NCI-H69 (cell line): ENCODE measurements around the gene FIP1L1.
"Not testable (repeated sequence)": the region's sequence is repeated elsewhere in the genome, so short reads cannot be mapped to it uniquely, and the experiment has no call there.

Experiments
- DNase-seq: peaks from one replicate; lab custom pipeline; 2025; lab: John Stamatoyannopoulos, UW

The FIP1L1 gene, protein sequence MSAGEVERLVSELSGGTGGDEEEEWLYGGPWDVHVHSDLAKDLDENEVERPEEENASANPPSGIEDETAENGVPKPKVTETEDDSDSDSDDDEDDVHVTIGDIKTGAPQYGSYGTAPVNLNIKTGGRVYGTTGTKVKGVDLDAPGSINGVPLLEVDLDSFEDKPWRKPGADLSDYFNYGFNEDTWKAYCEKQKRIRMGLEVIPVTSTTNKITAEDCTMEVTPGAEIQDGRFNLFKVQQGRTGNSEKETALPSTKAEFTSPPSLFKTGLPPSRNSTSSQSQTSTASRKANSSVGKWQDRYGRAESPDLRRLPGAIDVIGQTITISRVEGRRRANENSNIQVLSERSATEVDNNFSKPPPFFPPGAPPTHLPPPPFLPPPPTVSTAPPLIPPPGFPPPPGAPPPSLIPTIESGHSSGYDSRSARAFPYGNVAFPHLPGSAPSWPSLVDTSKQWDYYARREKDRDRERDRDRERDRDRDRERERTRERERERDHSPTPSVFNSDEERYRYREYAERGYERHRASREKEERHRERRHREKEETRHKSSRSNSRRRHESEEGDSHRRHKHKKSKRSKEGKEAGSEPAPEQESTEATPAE

GRCh38 chr4:53377319-53378170 is at the start of gene FIP1L1:
Gene FIP1L1 (plus strand): TSS chr4:53377641. CDS start chr4:53377839, 198 bp downstream.
- peak; percentile 93 for DNase-seq

DNA sequence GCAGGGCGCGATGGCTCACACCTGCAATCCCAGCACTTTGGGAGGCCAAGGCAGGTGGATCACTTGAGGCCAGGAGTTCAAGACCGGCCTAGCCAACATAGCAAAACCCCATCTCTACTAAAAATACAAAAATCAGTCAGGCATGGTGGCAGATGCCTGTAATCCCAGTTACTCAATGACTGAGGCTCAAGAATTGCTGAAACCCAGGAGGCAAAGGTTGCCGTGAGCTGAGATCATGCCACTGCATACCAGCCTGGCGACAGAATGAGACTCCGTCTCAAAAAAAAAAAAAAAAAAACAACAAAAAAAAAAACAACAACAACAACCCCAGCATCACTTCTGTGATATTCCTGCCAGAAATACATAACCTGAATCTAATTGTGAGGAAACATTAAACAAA is 42.5 kb upstream of the FIP1L1 start:
- not testable (repeated sequence) for DNase-seq

DNA sequence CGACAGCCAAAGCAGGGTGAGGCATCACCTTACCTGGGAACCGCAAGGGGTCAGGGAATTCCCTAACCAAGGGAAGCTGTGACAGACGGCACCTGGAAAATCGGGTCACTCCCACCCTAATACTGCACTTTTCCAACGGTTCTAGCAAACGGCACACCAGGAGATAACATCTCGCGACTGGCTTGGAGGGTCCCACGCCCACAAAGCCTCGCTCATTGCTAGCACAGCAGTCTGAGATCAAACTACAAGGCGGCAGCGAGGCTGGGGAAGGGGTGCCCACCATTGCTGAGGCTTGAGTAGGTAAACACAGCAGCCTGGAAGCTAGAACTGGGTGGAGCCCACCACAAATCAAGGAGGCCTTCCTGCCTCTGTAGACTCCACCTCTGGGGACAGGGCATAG is 37.3 kb upstream of the FIP1L1 start:
- DNase-seq, result not testable (repeated sequence)

- not testable (repeated sequence) for DNase-seq
Observed at GRCh38 chr4:53346392-53346791, 31.0 kb upstream of the FIP1L1 start.

- DNase-seq, result peak; percentile 5
Observed at GRCh38 chr4:53346920-53347852, 30.3 kb upstream of the FIP1L1 start.

- DNase-seq, result no peak
Observed at GRCh38 chr4:53348046-53348445, 29.4 kb upstream of the FIP1L1 start.

- DNase-seq, result no peak
Observed at GRCh38 chr4:53349091-53349491, 28.4 kb upstream of the FIP1L1 start.

DNA sequence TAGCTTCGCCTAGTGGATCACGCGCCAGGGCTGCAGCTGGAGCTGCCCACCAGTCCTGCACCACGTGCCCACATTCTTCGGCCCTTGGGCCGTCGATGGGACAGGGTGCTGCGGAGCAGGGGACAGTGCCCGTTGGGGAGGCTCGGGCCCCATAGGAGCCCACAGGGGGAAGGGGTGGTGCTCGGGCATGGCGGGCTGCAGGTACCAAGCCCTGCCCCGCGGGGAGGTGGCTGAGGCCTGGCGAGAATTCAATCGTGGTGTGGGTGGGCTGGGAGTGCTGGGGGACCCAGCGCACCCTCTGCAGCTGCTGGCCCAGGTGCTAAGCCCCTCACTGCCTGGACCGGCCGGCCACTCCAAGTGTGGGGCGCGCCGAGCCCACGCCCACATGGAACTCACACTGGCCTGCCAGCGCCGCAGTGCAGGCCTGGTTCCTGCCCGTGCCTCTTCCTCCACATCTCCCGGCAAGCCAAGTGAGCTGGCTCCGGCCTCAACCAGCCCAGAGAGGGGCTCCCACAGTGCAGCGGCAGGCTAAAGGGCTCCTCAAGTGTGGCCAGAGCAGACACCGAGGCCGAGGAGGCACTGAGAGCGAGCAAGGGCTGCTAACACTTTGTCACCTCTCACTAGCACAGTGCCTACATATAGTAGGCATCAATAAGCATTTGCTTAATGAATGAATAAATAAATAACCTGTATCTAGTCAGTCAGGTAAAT is 23.3 kb upstream of the FIP1L1 start:
- DNase-seq, result no peak

DNA sequence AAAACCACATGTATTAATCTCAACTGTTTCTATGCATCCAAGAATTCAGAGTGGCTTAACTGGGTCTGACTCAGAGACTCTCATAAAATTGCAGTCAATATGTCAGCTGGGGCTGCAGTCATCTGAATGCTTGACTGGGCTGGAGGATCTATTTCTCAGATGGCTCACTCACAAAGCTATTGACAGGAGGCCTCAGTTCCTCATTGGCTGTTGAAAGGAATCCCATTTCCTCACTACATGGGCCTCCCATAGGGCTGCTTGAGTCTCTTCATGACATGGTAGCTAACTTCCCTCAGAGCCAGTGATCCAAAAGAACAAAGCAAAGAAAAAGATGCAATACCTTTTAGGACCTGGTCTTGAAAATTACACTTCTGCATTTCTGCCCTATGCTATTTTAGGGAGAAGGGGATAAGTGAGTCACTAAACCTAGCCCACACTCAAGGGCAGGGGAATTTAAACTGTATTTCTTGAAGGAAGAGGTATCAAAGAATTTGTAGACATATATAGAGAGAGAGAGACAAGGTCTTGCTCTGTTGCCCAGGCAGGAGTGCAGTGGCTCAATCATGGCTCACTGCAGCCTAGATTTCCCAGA is 21.4 kb upstream of the FIP1L1 start:
- no peak for DNase-seq

- no peak for DNase-seq
Observed at GRCh38 chr4:53361451-53361850, 16.0 kb upstream of the FIP1L1 start.

GRCh38 chr4:53362093-53362492 is 15.3 kb upstream of the FIP1L1 start:
- DNase-seq, result no peak

GRCh38 chr4:53364624-53365023 is 12.8 kb upstream of the FIP1L1 start:
- DNase-seq, result no peak

DNA sequence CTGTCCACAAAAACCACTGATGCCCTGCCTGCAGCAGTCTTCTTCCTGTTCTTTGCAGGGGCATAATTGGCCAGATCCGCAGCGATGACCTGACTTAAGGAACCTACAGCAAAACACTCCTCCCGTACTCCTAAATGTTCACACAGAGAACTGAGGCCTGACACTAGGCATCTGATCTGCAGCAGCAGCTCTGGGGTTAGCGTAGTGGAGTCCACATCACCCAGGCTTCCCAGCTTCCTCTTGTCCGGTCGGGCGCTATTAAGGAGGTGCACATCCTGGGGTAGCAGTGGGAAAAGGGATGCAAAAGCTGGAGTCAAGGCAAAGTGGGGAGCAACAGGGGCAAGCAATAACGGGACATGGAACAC is 12.3 kb upstream of the FIP1L1 start:
- peak; percentile 65 for DNase-seq

- DNase-seq, result peak; percentile 97
Observed at GRCh38 chr4:53365486-53366300, 11.7 kb upstream of the FIP1L1 start, which contains the start of gene SCFD2. Gene SCFD2 (minus strand): TSS chr4:53366061.

DNA sequence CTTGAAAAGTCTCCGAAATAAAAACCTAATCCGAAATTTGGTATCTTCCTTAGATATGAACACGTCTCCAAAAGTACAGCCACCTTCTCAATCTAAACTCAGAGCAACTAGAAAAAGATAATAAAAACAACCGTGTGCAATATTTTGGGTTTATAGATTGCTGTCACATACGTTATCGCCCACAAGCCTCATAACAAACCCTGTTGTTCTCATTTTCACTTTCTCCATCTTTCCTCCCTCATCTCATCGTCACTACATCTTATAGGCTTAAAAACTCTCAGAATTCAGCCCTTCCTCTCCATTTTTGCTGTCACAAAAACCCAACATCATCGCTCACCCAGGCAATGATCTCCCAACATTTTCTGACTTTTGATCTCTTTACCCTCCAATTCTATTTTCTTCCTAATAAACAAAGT is 11.1 kb upstream of the FIP1L1 start:
- DNase-seq, result no peak

DNA sequence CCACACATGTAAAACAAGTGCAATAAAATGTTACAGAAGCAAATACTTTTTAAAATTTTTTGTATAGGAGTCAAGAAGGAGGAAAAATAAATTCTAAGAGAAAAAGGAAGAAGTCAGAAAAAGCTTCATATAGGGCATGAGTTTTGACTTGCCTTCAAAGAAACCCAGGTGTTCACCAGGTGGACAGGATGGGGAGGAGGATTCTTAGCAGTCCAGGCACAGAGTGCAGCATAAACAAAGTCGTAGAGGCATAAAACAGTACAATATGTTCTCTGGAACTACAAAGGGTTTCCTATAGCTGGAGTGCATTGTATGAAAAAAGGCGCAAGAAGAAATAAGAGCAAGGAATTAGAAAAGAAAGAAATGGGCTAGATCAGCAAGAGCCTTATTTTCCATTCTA is 9.7 kb upstream of the FIP1L1 start:
- DNase-seq, result no peak

DNA sequence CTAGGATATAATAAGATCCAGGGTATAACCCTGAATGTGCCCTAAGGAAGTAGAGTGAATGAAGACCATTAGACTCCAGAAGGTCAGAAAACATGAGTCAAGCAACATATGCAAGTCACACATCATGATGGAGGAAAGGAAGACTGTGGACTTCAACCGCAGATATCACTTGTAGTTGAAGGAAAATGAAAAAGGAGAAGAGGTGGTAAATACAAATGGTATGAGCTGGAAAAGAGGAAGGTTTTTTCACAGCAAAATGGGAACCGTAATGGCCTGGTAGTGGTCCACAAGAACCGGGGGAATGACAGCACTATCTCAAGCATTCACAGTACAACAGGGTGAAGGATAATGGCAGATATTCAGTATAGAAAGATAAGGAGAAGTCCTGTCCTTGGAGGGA is 6.4 kb upstream of the FIP1L1 start:
- DNase-seq, result no peak

DNA sequence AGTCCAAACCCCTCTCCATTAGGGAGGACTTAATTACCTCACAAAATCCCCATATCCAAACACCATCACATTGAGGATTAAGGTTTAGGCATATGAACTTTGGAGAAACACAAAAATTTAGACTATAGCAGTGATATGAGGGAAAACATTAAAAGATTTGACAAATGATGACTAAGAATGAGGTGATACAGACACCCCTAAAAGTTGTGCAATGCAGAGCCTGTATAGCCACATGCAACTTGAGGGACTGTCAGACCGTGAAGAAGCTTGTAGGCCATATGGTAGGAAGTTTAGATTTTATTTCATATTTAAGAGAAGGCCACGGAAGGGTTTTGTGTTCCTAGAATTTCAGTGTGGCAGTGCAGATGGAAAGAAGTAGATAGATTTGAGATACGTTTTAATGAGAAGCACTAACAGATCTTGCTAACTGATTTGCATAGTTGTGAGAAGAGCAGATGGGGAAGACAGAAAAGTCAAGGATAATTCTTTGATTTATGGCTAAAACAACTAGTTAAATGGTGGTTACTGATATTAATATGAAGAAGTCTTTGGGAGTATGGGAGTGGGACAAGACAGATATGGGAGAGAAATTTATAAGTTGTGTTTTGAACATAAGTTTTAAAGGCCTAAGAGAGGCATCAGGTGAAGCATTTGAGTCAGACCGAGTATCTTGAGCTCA is 5.5 kb upstream of the FIP1L1 start:
- no peak for DNase-seq

GRCh38 chr4:53374777-53375258 is 2.6 kb upstream of the FIP1L1 start:
- DNase-seq, result no peak
